Suprapubic skin (tissue), 4 donors: ENCODE measurements around the gene ITPKA. TPM values are rescaled to one million over a fixed set of nuclear protein-coding genes. Genes with fewer than 3 reads are reported as not detected.
A peak's percentile ranks its signal among the peaks of the same experiment; 100 is the strongest.

Experiments used
- DNase-seq, 2 donors: peaks; one replicate each; pipeline ENCODE4 v3.0.0-alpha.2; 2019; ENCODE audit warnings: low spot score in 2 of 2
- H3K27ac ChIP-seq: fragments of 200-600 bp; sonication (generic); one replicate; pipeline ENCODE4 v1.5.1; 2019
- H3K27me3 ChIP-seq: fragments of 200-600 bp; sonication (generic); one replicate; pipeline ENCODE4 v1.5.1; 2019
- H3K36me3 ChIP-seq: fragments of 200-600 bp; sonication (generic); one replicate; pipeline ENCODE4 v1.5.1; 2019
- H3K4me1 ChIP-seq: fragments of 200-600 bp; sonication (generic); one replicate; pipeline ENCODE4 v1.5.1; 2019
- H3K4me3 ChIP-seq: fragments of 200-600 bp; sonication (generic); one replicate; pipeline ENCODE4 v1.5.1; 2019; ENCODE audit warnings: mild to moderate bottlenecking
- H3K9me3 ChIP-seq: fragments of 200-600 bp; sonication (generic); one replicate; pipeline ENCODE4 v1.5.1; 2019
- CTCF ChIP-seq, 2 donors: fragments of 200-600 bp in 1 of 2; fragments of 450-650 bp in 1 of 2; sonication (generic) in 1 of 2; IDR thresholded peaks; one replicate each; pipeline ENCODE4 v1.5.1; 2016 to 2019; ENCODE audit warnings: antibody characterized with exemption in 2 of 2, mild to moderate bottlenecking in 1 of 2, moderate library complexity in 1 of 2
- EP300 ChIP-seq: sonication (generic); formaldehyde crosslinking; IDR thresholded peaks from one replicate; pipeline ENCODE4 v1.6.1; 2017; ENCODE audit warnings: antibody characterized with exemption
- POLR2A ChIP-seq, 2 donors: fragments of 450-650 bp; IDR thresholded peaks; one replicate each; pipeline ENCODE4 v1.6.1; 2017; ENCODE audit warnings: antibody characterized with exemption in 2 of 2, mild to moderate bottlenecking in 2 of 2, moderate library complexity in 2 of 2
- POLR2AphosphoS5 ChIP-seq, 3 donors: sonication (generic); formaldehyde crosslinking; IDR thresholded peaks; one replicate each; pipeline ENCODE4 v1.6.1; 2017; ENCODE audit warnings: antibody characterized with exemption in 3 of 3
- WGBS: methylation state at CpG from one replicate; pipeline ENCODE4 v1.1.5; 2018; 5-methylcytosine and 5-hydroxymethylcytosine counted together
- total RNA-seq, 4 donors: library from RNA; depleted of rRNA; stranded (reverse); fragments of >200 nt; gene quantifications; one replicate each; pipeline ENCODE4 v1.1.0, GENCODE V29; 2016

ITPKA gene
- total RNA-seq, 4 donors from 2014 or later, result 0.30 to 1.5 TPM; not detected in 2

- TF ChIP-seq CTCF (IDR thresholded peaks at IDR 0.05), result no peak
- peak overlapping the region; percentile 78 for H3K27ac ChIP-seq
- H3K27me3 ChIP-seq, result no peaks in the 10 kb centered on the region
- peak overlapping the region; percentile 92 for H3K4me3 ChIP-seq
- DNase-seq, result no peak
- no peaks in the 10 kb centered on the region for H3K36me3 ChIP-seq
- peaks cover 12% of the 10 kb centered on the region for H3K4me1 ChIP-seq
- H3K9me3 ChIP-seq, result no peaks in the 10 kb centered on the region
- 4% methylated on average over 8 of the region's 8 CpGs for WGBS
These were observed 49.8 kb downstream of the ITPKA start for GRCh38 chr15:41543521-41543870.

- 45% methylated on average over 12 of the region's 15 CpGs for WGBS
- H3K9me3 ChIP-seq, result no peaks in the 10 kb centered on the region
- no peaks in the 10 kb centered on the region for H3K36me3 ChIP-seq
- DNase-seq, result peak; percentile 94
- H3K27me3 ChIP-seq, result no peaks in the 10 kb centered on the region
- peak overlapping the region; percentile 92 for H3K4me3 ChIP-seq
- H3K4me1 ChIP-seq, result peaks cover 12% of the 10 kb centered on the region
- peak overlapping the region; percentile 78 for H3K27ac ChIP-seq
- TF ChIP-seq EP300 (no peak), POLR2A (IDR thresholded peaks at IDR 0.05) (no peak), POLR2AphosphoS5 (IDR thresholded peaks at IDR 0.05) (peak in 2 of 3 donors; percentile 66 to 93), CTCF (IDR thresholded peaks at IDR 0.05) (no peak)
These were observed 51.0 kb downstream of the ITPKA start for GRCh38 chr15:41544650-41545015.

- DNase-seq, result no peak
- Histone ChIP-seq H3K4me3 (no peak overlapping the region), H3K4me1 (peaks cover 12% of the 10 kb centered on the region), H3K27ac (peak overlapping the region; percentile 74), H3K9me3 (no peaks in the 10 kb centered on the region), H3K36me3 (no peaks in the 10 kb centered on the region), H3K27me3 (no peaks in the 10 kb centered on the region)
- TF ChIP-seq POLR2AphosphoS5 (IDR thresholded peaks at IDR 0.05), result no peak
- no peak for TF ChIP-seq POLR2A (IDR thresholded peaks at IDR 0.05)
- TF ChIP-seq EP300, result no peak
- TF ChIP-seq CTCF (IDR thresholded peaks at IDR 0.05), result no peak
- WGBS, result 58% methylated on average over 3 of the region's 3 CpGs
These were observed 51.5 kb downstream of the ITPKA start for GRCh38 chr15:41545218-41545617.

GRCh38 chr15:41546851-41547786, 53.4 kb downstream of the ITPKA start:
- WGBS, result 71% methylated on average over 13 of the region's 13 CpGs
- no peak overlapping the region for H3K27ac ChIP-seq
- no peaks in the 10 kb centered on the region for H3K27me3 ChIP-seq
- peaks cover 12% of the 10 kb centered on the region for H3K4me1 ChIP-seq
- DNase-seq, result no peak
- H3K4me3 ChIP-seq, result no peak overlapping the region
- no peaks in the 10 kb centered on the region for H3K36me3 ChIP-seq
- TF ChIP-seq POLR2AphosphoS5 (IDR thresholded peaks at IDR 0.05), result no peak
- TF ChIP-seq POLR2A (IDR thresholded peaks at IDR 0.05), result no peak
- no peak for TF ChIP-seq CTCF (IDR thresholded peaks at IDR 0.05)
- TF ChIP-seq EP300, result no peak
- H3K9me3 ChIP-seq, result no peaks in the 10 kb centered on the region

- Histone ChIP-seq H3K36me3 (no peaks in the 10 kb centered on the region), H3K4me3 (no peak overlapping the region), H3K27me3 (no peaks in the 10 kb centered on the region), H3K4me1 (peaks cover under 1% of the 10 kb centered on the region), H3K27ac (no peak overlapping the region), H3K9me3 (no peaks in the 10 kb centered on the region)
- 94% methylated on average over 9 of the region's 9 CpGs for WGBS
- DNase-seq, result no peak
- TF ChIP-seq POLR2AphosphoS5 (IDR thresholded peaks at IDR 0.05) (no peak), POLR2A (IDR thresholded peaks at IDR 0.05) (no peak), EP300 (no peak), CTCF (IDR thresholded peaks at IDR 0.05) (no peak)
These were observed 56.5 kb downstream of the ITPKA start for GRCh38 chr15:41550066-41550775.
